A673 (cell line): ENCODE measurements around the gene SYP.

ENCODE experiments used
- EZH2 ChIP-seq: fragments of 200-600 bp; sonication (generic); IDR thresholded peaks from 2 replicates; pipeline ENCODE4 v1.6.1; 2017; ENCODE audit warnings: borderline replicate concordance, low read depth, mild to moderate bottlenecking, mixed read lengths, antibody characterized with exemption, low read length; ENCODE audit not compliant: poor library complexity, severe bottlenecking
- TF ChIP-seq, protein P1 (sequence below): fragments of 300-800, 200-600 bp; sonication (generic); conservative IDR thresholded peaks from 2 replicates; pipeline ENCODE4 v1.5.1; 2017; ENCODE audit warnings: low read depth, mild to moderate bottlenecking, antibody characterized with exemption, low read length, moderate library complexity, mixed read lengths

DNA sequence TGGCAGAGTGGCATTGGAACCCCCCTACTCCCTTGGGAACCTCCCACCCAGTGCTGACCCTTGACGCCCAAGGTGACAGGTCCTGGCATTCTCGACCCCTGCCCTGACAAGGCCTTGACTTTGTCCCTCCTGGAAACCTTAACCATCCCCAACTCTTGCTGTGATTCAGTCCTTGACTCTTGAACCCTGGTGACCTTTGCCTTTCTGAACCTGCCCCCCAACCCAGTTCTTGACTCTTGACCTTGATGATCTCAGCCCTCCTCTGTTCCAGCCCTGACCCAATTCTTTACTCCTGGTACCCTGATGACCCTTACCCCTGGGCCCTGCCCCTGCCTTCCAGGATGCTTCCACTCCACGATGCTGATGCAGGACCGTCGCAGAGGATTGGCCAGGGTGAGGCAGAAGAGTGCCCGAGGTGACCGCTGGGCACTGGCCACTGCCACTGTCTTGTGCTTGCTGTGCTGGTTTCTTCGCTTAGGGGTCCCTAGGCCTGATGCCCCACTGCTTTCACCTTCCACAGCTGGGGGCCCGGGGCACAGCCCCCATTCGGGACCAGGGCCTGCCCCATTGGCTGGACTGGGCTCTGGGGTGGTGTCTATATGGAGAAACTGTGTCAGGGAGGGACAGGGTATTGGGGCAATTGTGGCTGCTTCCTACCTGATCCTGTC is 31.5 kb upstream of the SYP start:
- TF ChIP-seq, protein P1, sequence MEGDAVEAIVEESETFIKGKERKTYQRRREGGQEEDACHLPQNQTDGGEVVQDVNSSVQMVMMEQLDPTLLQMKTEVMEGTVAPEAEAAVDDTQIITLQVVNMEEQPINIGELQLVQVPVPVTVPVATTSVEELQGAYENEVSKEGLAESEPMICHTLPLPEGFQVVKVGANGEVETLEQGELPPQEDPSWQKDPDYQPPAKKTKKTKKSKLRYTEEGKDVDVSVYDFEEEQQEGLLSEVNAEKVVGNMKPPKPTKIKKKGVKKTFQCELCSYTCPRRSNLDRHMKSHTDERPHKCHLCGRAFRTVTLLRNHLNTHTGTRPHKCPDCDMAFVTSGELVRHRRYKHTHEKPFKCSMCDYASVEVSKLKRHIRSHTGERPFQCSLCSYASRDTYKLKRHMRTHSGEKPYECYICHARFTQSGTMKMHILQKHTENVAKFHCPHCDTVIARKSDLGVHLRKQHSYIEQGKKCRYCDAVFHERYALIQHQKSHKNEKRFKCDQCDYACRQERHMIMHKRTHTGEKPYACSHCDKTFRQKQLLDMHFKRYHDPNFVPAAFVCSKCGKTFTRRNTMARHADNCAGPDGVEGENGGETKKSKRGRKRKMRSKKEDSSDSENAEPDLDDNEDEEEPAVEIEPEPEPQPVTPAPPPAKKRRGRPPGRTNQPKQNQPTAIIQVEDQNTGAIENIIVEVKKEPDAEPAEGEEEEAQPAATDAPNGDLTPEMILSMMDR: no peak
- no peak for TF ChIP-seq EZH2
